MCF 10A (cell line): ENCODE data around the gene FAM168B. TPM values are rescaled to one million over a fixed set of nuclear protein-coding genes. Genes with fewer than 3 reads are reported as not detected.

Experiments
- BruUV-seq: library from RNA; stranded (reverse); fragments of 400-500 nt; replicated peaks from 2 replicates; lab custom pipeline; 2021; lab: Mats Ljungman, UMichigan
- CTCF ChIA-PET: fragments of 300-600 bp; sonication (Branson Sonifier 250); formaldehyde crosslinking; extraction: SDS; loops from one replicate; lab custom pipeline; 2021; ENCODE audit warnings: antibody characterized with exemption, inconsistent platforms; lab: Yijun Ruan, JAX
- POLR2A ChIA-PET: fragments of 300-600, 350-650 bp; sonication (Branson Sonifier 250); formaldehyde crosslinking; extraction: SDS; loops from one replicate; lab custom pipeline; 2020; ENCODE audit warnings: antibody characterized with exemption, inconsistent platforms; lab: Yijun Ruan, JAX
- DNase-seq: peaks from one replicate; pipeline ENCODE4 v3.0.0-alpha.2; 2018; ENCODE audit not compliant: unreplicated experiment
- H3K27ac Mint-ChIP-seq: one replicate; pipeline ENCODE4 v1.8.0; 2022; ENCODE audit warnings: mild to moderate bottlenecking, low read depth, mixed read lengths; ENCODE audit not compliant: unreplicated experiment
- H3K27me3 Mint-ChIP-seq: one replicate; pipeline ENCODE4 v1.8.0; 2022; ENCODE audit warnings: mixed read lengths; ENCODE audit not compliant: insufficient read depth, unreplicated experiment
- H3K36me3 Mint-ChIP-seq: one replicate; pipeline ENCODE4 v1.8.0; 2022; ENCODE audit warnings: mild to moderate bottlenecking, moderate library complexity, mixed read lengths; ENCODE audit not compliant: insufficient read depth, unreplicated experiment
- H3K4me1 Mint-ChIP-seq: one replicate; pipeline ENCODE4 v1.8.0; 2022; ENCODE audit warnings: mixed read lengths; ENCODE audit not compliant: insufficient read depth, unreplicated experiment
- H3K4me3 Mint-ChIP-seq: one replicate; pipeline ENCODE4 v1.8.0; 2022; ENCODE audit warnings: mild to moderate bottlenecking, moderate library complexity, mixed read lengths; ENCODE audit not compliant: unreplicated experiment
- H3K9me3 Mint-ChIP-seq: one replicate; pipeline ENCODE4 v1.8.0; 2022; ENCODE audit warnings: mixed read lengths; ENCODE audit not compliant: unreplicated experiment
- intact Hi-C: fragments of 100-400 bp; cut with micrococcal nuclease; formaldehyde crosslinking; loops from 2 replicates; pipeline ENCODE4 v1.14.1; 2022
- total RNA-seq: library from RNA; stranded (reverse); gene quantifications from 2 replicates; pipeline ENCODE4 v1.2.3, GENCODE V29; 2022
- TF ChIP-seq, protein P1 (sequence below): fragments of 200-600 bp; IDR thresholded peaks from one replicate; pipeline ENCODE4 v1.8.0; 2022; ENCODE audit warnings: antibody characterized with exemption, mild to moderate bottlenecking; ENCODE audit not compliant: unreplicated experiment

The FAM168B gene
- total RNA-seq, 1 experiment from 2014 or later: 159 TPM

GRCh38 chr2:131126436-131126835 lies 33.2 kb upstream of the FAM168B start:
- no TSS peak for BruUV-seq
- no peak overlapping the region for H3K27ac Mint-ChIP-seq
- DNase-seq: no peak
- no peak overlapping the region for H3K4me3 Mint-ChIP-seq
- intact Hi-C loops: no loop called here
- ChIA-PET CTCF (interaction anchor here (0.6 to 1.7 kb wide), 3 partner anchors 25 to 69 kb away, joined by 3 to 5 read pairs (median 3); no protein-coding TSS in a partner anchor), POLR2A (no interaction called here)
- peaks cover 87% of the 10 kb centered on the region for H3K36me3 Mint-ChIP-seq
- TF ChIP-seq, protein P1, sequence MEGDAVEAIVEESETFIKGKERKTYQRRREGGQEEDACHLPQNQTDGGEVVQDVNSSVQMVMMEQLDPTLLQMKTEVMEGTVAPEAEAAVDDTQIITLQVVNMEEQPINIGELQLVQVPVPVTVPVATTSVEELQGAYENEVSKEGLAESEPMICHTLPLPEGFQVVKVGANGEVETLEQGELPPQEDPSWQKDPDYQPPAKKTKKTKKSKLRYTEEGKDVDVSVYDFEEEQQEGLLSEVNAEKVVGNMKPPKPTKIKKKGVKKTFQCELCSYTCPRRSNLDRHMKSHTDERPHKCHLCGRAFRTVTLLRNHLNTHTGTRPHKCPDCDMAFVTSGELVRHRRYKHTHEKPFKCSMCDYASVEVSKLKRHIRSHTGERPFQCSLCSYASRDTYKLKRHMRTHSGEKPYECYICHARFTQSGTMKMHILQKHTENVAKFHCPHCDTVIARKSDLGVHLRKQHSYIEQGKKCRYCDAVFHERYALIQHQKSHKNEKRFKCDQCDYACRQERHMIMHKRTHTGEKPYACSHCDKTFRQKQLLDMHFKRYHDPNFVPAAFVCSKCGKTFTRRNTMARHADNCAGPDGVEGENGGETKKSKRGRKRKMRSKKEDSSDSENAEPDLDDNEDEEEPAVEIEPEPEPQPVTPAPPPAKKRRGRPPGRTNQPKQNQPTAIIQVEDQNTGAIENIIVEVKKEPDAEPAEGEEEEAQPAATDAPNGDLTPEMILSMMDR: no peak
- no peaks in the 10 kb centered on the region for H3K9me3 Mint-ChIP-seq
- H3K4me1 Mint-ChIP-seq: no peaks in the 10 kb centered on the region
- no peaks in the 10 kb centered on the region for H3K27me3 Mint-ChIP-seq

DNA sequence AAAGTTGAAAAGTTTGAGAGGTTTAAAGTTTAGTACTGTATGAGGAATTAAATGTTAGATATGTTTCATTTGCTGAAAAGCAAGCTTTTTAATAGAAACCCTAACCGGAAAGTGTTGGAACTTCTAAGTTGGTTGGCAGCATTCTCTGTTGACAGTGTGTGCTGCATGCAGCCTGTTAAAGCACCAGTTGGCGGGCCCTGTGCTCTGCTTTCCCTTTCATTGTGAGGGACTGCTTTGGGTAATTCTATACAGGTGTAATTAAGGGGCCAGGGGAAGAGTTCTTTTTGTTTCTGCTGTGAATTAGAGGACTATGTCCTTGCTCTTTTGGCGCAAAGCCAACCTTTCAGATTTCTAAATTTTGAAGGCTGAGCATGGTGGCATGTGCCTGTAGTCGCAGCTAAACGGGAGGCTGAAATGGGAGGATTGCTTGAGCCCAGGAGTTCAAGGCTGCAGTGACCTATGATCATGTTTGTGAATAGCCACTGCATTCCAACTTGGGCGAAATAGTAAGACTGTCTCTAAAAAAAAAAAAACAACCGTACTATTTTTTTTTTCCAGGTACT lies 32.0 kb upstream of the FAM168B start:
- no peak for DNase-seq
- ChIA-PET POLR2A (no interaction called here), CTCF (interaction anchor here (0.6 to 1.7 kb wide), 2 partner anchors 11 to 26 kb away, joined by 3 to 5 read pairs; no protein-coding TSS in a partner anchor)
- no peaks in the 10 kb centered on the region for H3K9me3 Mint-ChIP-seq
- intact Hi-C loops: no loop called here
- no peaks in the 10 kb centered on the region for H3K27me3 Mint-ChIP-seq
- no peak overlapping the region for H3K27ac Mint-ChIP-seq
- TF ChIP-seq, protein P1: no peak
- H3K4me1 Mint-ChIP-seq: no peaks in the 10 kb centered on the region
- peaks cover 85% of the 10 kb centered on the region for H3K36me3 Mint-ChIP-seq
- BruUV-seq: no TSS peak
- H3K4me3 Mint-ChIP-seq: no peak overlapping the region

DNA sequence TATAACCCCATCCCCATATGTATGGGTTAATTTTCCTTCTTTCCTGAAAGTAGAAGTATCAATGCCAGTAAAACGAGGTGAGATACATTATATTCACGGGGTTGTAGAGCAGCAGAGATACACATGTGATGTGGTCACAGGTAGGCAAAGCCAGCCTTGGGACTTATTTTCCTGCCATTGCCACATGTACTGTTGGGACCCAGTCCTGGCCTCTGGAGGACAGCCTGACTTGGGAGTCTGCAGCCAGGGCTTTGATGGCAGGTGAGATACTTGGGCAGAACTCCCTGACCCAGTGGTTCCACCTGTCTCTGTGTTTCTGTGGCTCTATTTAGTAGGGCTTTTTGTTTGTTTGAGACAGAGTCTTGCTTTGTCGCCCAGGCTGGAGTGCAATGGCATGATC lies 29.9 kb upstream of the FAM168B start:
- Mint-ChIP-seq H3K9me3 (no peaks in the 10 kb centered on the region), H3K27me3 (no peaks in the 10 kb centered on the region), H3K4me1 (no peaks in the 10 kb centered on the region), H3K27ac (no peak overlapping the region), H3K36me3 (peaks cover 77% of the 10 kb centered on the region), H3K4me3 (no peak overlapping the region)
- no TSS peak for BruUV-seq
- intact Hi-C loops: no loop called here
- no peak for DNase-seq
- ChIA-PET POLR2A (no interaction called here), CTCF (interaction anchor here (0.9 to 1.3 kb wide), 2 partner anchors 15 to 19 kb away, joined by 3 read pairs; no protein-coding TSS in a partner anchor)
- TF ChIP-seq, protein P1: no peak

DNA sequence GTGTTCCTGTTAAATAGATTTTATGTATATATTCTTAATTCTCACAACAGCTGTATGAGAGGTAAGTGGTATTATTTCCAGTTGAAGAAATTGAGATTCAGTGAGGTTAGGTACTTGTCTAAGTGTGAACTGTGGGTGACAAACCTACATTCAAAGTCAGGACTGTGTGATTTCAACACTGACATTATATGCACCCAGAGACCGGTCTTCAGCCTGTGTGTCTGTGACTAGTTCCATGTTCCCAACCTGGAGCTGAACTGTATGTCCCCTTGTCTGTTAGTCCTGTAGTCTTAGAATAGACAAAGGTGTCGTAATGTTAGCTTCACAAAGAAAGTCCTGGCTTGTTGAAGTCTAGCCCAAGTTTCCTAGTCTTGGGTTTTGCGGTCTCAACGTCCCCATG lies 29.2 kb upstream of the FAM168B start:
- no peak overlapping the region for H3K4me3 Mint-ChIP-seq
- intact Hi-C loops: no loop called here
- TF ChIP-seq, protein P1: no peak
- H3K27ac Mint-ChIP-seq: no peak overlapping the region
- BruUV-seq: no TSS peak
- no peaks in the 10 kb centered on the region for H3K9me3 Mint-ChIP-seq
- CTCF ChIA-PET: interaction anchor here (0.8 to 1.3 kb wide), 3 partner anchors 14 to 32 kb away, joined by 3 read pairs; no protein-coding TSS in a partner anchor
- H3K4me1 Mint-ChIP-seq: no peaks in the 10 kb centered on the region
- DNase-seq: no peak
- no peaks in the 10 kb centered on the region for H3K27me3 Mint-ChIP-seq
- H3K36me3 Mint-ChIP-seq: peaks cover 71% of the 10 kb centered on the region
- POLR2A ChIA-PET: no interaction called here
